ENCODE data around the gene NELFB.

The NELFB gene

DNA sequence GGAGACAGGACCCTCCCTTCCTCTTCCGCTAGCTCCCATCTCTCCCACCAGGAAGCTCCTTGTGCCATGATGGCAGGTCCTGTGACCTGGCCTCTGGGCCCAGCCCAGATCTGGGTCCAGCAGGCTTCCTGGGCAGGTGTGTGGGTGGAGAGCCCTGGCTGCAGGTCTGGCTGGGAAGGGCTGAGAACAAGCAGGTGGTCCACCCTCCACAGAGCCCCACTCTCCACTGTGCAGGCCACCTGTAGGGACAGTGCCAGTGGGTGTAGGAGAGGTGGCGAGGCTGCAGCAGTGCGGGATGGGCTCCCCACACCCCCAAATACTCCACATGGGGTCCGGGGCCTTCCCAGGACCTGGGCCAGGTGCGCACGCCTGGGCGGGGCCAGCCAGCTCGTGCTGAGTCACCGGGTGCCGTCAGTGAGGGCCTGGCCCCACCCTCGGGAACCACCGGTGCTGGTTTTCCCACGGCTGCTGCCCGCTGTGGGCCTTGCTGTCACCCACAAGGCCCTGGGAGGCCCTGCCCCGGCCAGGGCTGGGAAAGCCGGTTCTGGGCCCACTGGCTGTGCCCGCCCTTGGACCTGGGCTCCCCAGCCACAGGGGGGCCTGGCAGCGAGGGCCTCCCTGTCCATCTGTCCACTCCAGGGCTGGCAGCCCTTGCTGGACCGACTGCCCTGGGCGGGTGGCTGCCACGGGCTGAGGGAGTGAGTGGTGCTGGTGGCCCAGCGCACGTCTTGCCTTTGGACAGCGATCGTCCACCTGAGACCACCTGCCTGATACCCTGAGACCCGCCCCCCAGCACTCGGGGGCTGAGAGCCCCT lies 56.3 kb downstream of the NELFB start:
- no peak for DNase-seq (ENCODE audit: low read depth)
- TF ChIP-seq, protein P1, sequence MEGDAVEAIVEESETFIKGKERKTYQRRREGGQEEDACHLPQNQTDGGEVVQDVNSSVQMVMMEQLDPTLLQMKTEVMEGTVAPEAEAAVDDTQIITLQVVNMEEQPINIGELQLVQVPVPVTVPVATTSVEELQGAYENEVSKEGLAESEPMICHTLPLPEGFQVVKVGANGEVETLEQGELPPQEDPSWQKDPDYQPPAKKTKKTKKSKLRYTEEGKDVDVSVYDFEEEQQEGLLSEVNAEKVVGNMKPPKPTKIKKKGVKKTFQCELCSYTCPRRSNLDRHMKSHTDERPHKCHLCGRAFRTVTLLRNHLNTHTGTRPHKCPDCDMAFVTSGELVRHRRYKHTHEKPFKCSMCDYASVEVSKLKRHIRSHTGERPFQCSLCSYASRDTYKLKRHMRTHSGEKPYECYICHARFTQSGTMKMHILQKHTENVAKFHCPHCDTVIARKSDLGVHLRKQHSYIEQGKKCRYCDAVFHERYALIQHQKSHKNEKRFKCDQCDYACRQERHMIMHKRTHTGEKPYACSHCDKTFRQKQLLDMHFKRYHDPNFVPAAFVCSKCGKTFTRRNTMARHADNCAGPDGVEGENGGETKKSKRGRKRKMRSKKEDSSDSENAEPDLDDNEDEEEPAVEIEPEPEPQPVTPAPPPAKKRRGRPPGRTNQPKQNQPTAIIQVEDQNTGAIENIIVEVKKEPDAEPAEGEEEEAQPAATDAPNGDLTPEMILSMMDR (conservative IDR thresholded peaks at IDR 0.05; ENCODE audit: low read depth, low read length), result no peak
- no peak overlapping the region for H3K4me3 ChIP-seq (ENCODE audit: low read length)

GRCh38 chr9:137311986-137312851 lies 57.1 kb downstream of the NELFB start:
- H3K4me3 ChIP-seq (ENCODE audit: low read length), result no peak overlapping the region
- DNase-seq (ENCODE audit: low read depth), result no peak
- TF ChIP-seq, protein P1 (conservative IDR thresholded peaks at IDR 0.05; ENCODE audit: low read depth, low read length), result no peak

DNA sequence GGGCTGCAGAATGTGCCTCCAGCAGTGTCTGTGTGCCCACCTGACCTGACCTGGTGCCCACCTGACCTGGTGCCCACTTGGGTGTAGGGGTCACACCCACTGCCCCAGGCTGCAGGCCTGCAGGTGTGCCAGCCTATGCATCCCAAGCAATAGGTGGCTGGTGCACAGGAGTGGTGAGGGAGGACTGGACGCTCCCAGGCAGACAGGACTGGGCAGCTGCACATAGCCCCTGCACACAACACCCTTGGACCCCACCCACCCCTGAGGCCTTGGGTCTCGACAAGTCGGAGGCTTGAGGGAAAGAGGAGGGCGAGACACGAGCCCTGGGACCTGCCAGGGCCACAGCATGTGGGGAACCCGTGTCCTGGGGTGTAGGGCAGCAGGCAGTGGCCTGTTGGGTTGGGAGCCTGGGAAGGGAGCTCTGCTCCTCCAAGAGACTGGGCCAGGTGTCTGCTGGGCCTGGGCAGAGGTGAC lies 57.8 kb downstream of the NELFB start:
- TF ChIP-seq, protein P1 (conservative IDR thresholded peaks at IDR 0.05; ENCODE audit: low read depth, low read length), result no peak
- no peak for DNase-seq (ENCODE audit: low read depth)
- H3K4me3 ChIP-seq (ENCODE audit: low read length), result no peak overlapping the region

DNA sequence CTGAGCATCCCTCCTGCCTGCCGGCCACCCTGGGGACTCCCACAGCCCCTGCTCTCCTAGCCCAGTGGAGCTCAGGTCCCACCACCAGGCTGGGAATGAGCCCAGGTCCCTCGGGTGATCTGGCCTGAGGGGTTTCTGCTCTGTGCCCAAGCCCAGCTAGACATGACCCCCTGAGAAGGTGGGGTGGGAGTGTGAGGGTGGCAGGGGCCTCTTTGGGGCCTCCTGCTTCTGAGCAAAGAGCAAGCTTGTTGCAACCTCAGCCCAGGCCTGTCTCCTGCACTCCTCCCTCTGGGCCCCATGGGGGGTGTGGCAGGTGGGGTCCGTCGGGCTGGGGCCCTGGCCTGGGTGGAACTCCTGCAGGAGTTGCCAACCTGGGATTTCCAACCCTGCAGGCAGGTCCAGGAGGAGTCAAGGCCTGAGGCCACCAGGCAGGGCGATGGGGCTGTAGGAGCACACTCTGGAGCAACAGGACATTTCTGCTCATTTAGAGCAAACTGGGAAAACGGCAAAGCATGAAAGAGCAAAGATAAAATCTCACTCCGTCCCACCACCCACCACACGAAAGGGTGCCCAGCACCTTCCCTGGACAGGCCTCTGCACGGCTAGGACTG lies 58.3 kb downstream of the NELFB start:
- no peak for DNase-seq (ENCODE audit: low read depth)
- H3K4me3 ChIP-seq (ENCODE audit: low read length), result no peak overlapping the region
- TF ChIP-seq, protein P1 (conservative IDR thresholded peaks at IDR 0.05; ENCODE audit: low read depth, low read length), result no peak

DNA sequence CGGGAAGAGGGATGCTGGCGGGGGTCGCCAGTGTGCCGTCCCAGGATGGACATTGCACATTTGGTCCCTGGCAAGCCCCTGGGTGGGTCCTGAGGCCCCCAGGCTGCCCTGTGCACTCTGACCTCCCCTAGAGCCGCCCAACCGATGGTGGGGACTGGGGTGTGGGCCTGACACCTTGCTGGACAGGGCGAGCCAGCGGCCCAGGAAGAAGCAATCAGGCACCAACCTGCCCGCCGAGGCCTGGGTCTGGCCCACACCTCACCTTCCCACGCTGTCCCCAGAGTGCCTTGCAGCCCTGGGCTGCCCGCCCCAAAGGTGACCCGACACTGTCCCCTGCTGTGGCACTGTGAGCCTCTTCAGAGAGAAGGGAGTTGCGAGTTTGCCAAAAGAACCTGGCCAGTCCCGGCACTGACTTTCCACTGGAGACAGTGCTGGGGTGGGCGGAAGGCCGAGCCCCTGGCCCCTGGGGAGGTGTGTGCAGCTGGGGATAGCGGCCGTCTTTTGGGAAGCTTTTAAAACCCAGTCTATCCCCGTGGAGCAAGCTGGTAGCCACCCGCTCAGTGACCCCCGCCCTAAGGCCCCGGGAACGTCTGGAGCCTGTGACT lies 58.9 kb downstream of the NELFB start:
- H3K4me3 ChIP-seq (ENCODE audit: low read length), result no peak overlapping the region
- TF ChIP-seq, protein P1 (conservative IDR thresholded peaks at IDR 0.05; ENCODE audit: low read depth, low read length), result no peak
- no peak for DNase-seq (ENCODE audit: low read depth)

- DNase-seq (ENCODE audit: low read depth), result no peak
- TF ChIP-seq, protein P1 (conservative IDR thresholded peaks at IDR 0.05; ENCODE audit: low read depth, low read length), result no peak
- H3K4me3 ChIP-seq (ENCODE audit: low read length), result no peak overlapping the region
Observed at GRCh38 chr9:137314561-137315560, 59.7 kb downstream of the NELFB start.
